Measurements from ENCODE around the gene DDX56.
"Not testable (repeated sequence)": the region's sequence is repeated elsewhere in the genome, so short reads cannot be mapped to it uniquely, and the experiment has no call there.

The DDX56 gene

GRCh38 chr7:44597181-44597580 is 23.5 kb upstream of the DDX56 start:
- H3K36me3 ChIP-seq (ENCODE audit: control insufficient read depth, insufficient read depth, low read length); H3K4me1 ChIP-seq (ENCODE audit: control insufficient read depth, insufficient read depth, low read length, poor library complexity, severe bottlenecking); DNase-seq; H3K9me3 ChIP-seq (ENCODE audit: control insufficient read depth, low read length); H3K27me3 ChIP-seq (replicated peaks; ENCODE audit: control insufficient read depth, insufficient read depth, low read length, poor library complexity, severe bottlenecking); H3K4me3 ChIP-seq (ENCODE audit: insufficient read depth, low read depth, low read length, poor library complexity, severe bottlenecking); H3K27ac ChIP-seq (ENCODE audit: insufficient read depth, low read length, poor library complexity, severe bottlenecking): not testable (repeated sequence)

- Histone ChIP-seq H3K9me3 (ENCODE audit: control insufficient read depth, low read length) (no peaks in the 10 kb centered on the region), H3K27ac (ENCODE audit: insufficient read depth, low read length, poor library complexity, severe bottlenecking) (no peak overlapping the region), H3K4me1 (ENCODE audit: control insufficient read depth, insufficient read depth, low read length, poor library complexity, severe bottlenecking) (no peaks in the 10 kb centered on the region), H3K27me3 (replicated peaks; ENCODE audit: control insufficient read depth, insufficient read depth, low read length, poor library complexity, severe bottlenecking) (no peaks in the 10 kb centered on the region), H3K36me3 (ENCODE audit: control insufficient read depth, insufficient read depth, low read length) (no peaks in the 10 kb centered on the region), H3K4me3 (ENCODE audit: insufficient read depth, low read depth, low read length, poor library complexity, severe bottlenecking) (no peak overlapping the region)
- DNase-seq, result no peak
Observed at GRCh38 chr7:44595934-44596635, 22.4 kb upstream of the DDX56 start.

- no peak for DNase-seq
- no peaks in the 10 kb centered on the region for H3K27me3 ChIP-seq (replicated peaks; ENCODE audit: control insufficient read depth, insufficient read depth, low read length, poor library complexity, severe bottlenecking)
- no peaks in the 10 kb centered on the region for H3K9me3 ChIP-seq (ENCODE audit: control insufficient read depth, low read length)
- H3K4me1 ChIP-seq (ENCODE audit: control insufficient read depth, insufficient read depth, low read length, poor library complexity, severe bottlenecking), result no peaks in the 10 kb centered on the region
- no peak overlapping the region for H3K4me3 ChIP-seq (ENCODE audit: insufficient read depth, low read depth, low read length, poor library complexity, severe bottlenecking)
- H3K36me3 ChIP-seq (ENCODE audit: control insufficient read depth, insufficient read depth, low read length), result no peaks in the 10 kb centered on the region
- no peak overlapping the region for H3K27ac ChIP-seq (ENCODE audit: insufficient read depth, low read length, poor library complexity, severe bottlenecking)
Observed at GRCh38 chr7:44590910-44591309, 17.2 kb upstream of the DDX56 start.

- Histone ChIP-seq H3K27me3 (replicated peaks; ENCODE audit: control insufficient read depth, insufficient read depth, low read length, poor library complexity, severe bottlenecking) (no peaks in the 10 kb centered on the region), H3K27ac (ENCODE audit: insufficient read depth, low read length, poor library complexity, severe bottlenecking) (no peak overlapping the region)
- peak in 2 of 3 donors; percentile 26 to 45 for DNase-seq
Observed at GRCh38 chr7:44587843-44588711, 14.4 kb upstream of the DDX56 start.

GRCh38 chr7:44583146-44583865 is 9.6 kb upstream of the DDX56 start:
- peak overlapping the region; percentile 91 for H3K27ac ChIP-seq (ENCODE audit: insufficient read depth, low read length, poor library complexity, severe bottlenecking)
- no peaks in the 10 kb centered on the region for H3K9me3 ChIP-seq (ENCODE audit: control insufficient read depth, low read length)
- peaks cover 24% of the 10 kb centered on the region for H3K4me1 ChIP-seq (ENCODE audit: control insufficient read depth, insufficient read depth, low read length, poor library complexity, severe bottlenecking)
- H3K4me3 ChIP-seq (ENCODE audit: insufficient read depth, low read depth, low read length, poor library complexity, severe bottlenecking), result peak overlapping the region; percentile 51
- H3K27me3 ChIP-seq (replicated peaks; ENCODE audit: control insufficient read depth, insufficient read depth, low read length, poor library complexity, severe bottlenecking), result no peaks in the 10 kb centered on the region
- peaks cover 20% of the 10 kb centered on the region for H3K36me3 ChIP-seq (ENCODE audit: control insufficient read depth, insufficient read depth, low read length)
- DNase-seq, result no peak

More at GRCh38 chr7:44587843-44588711, 14.4 kb upstream of the DDX56 start:
- Histone ChIP-seq H3K9me3 (ENCODE audit: control insufficient read depth, low read length) (no peaks in the 10 kb centered on the region), H3K4me1 (ENCODE audit: control insufficient read depth, insufficient read depth, low read length, poor library complexity, severe bottlenecking) (no peaks in the 10 kb centered on the region), H3K4me3 (ENCODE audit: insufficient read depth, low read depth, low read length, poor library complexity, severe bottlenecking) (no peak overlapping the region), H3K36me3 (ENCODE audit: control insufficient read depth, insufficient read depth, low read length) (no peaks in the 10 kb centered on the region)

GRCh38 chr7:44581879-44582603 is 8.3 kb upstream of the DDX56 start, which contains the start of gene TMED4:
Gene TMED4 (minus strand): TSS chr7:44582231. CDS start chr7:44582206, 25 bp downstream.
- Histone ChIP-seq H3K27ac (ENCODE audit: insufficient read depth, low read length, poor library complexity, severe bottlenecking) (peak within 1 kb of the TSS; percentile 96), H3K36me3 (ENCODE audit: control insufficient read depth, insufficient read depth, low read length) (peaks cover 25% of the 10 kb centered on the region), H3K4me1 (ENCODE audit: control insufficient read depth, insufficient read depth, low read length, poor library complexity, severe bottlenecking) (peaks cover 24% of the 10 kb centered on the region), H3K27me3 (replicated peaks; ENCODE audit: control insufficient read depth, insufficient read depth, low read length, poor library complexity, severe bottlenecking) (no peaks in the 10 kb centered on the region), H3K4me3 (ENCODE audit: insufficient read depth, low read depth, low read length, poor library complexity, severe bottlenecking) (peak within 1 kb of the TSS; percentile 63), H3K9me3 (ENCODE audit: control insufficient read depth, low read length) (no peaks in the 10 kb centered on the region)
- DNase-seq, result peak; percentile 100

- H3K36me3 ChIP-seq (ENCODE audit: control insufficient read depth, insufficient read depth, low read length), result peaks cover 25% of the 10 kb centered on the region
- no peaks in the 10 kb centered on the region for H3K27me3 ChIP-seq (replicated peaks; ENCODE audit: control insufficient read depth, insufficient read depth, low read length, poor library complexity, severe bottlenecking)
- H3K9me3 ChIP-seq (ENCODE audit: control insufficient read depth, low read length), result no peaks in the 10 kb centered on the region
- H3K4me1 ChIP-seq (ENCODE audit: control insufficient read depth, insufficient read depth, low read length, poor library complexity, severe bottlenecking), result peaks cover 24% of the 10 kb centered on the region
- peak overlapping the region; percentile 63 for H3K4me3 ChIP-seq (ENCODE audit: insufficient read depth, low read depth, low read length, poor library complexity, severe bottlenecking)
- H3K27ac ChIP-seq (ENCODE audit: insufficient read depth, low read length, poor library complexity, severe bottlenecking), result peak overlapping the region; percentile 96
- peak; percentile 18 to 34 (median 28) for DNase-seq
Observed at GRCh38 chr7:44580945-44581878, 7.5 kb upstream of the DDX56 start.

GRCh38 chr7:44576228-44576627 is 2.5 kb upstream of the DDX56 start:
- H3K27ac ChIP-seq (ENCODE audit: insufficient read depth, low read length, poor library complexity, severe bottlenecking), result no peak overlapping the region
- H3K4me3 ChIP-seq (ENCODE audit: insufficient read depth, low read depth, low read length, poor library complexity, severe bottlenecking), result no peak overlapping the region
- peaks cover 39% of the 10 kb centered on the region for H3K36me3 ChIP-seq (ENCODE audit: control insufficient read depth, insufficient read depth, low read length)
- H3K9me3 ChIP-seq (ENCODE audit: control insufficient read depth, low read length), result no peaks in the 10 kb centered on the region
- no peaks in the 10 kb centered on the region for H3K27me3 ChIP-seq (replicated peaks; ENCODE audit: control insufficient read depth, insufficient read depth, low read length, poor library complexity, severe bottlenecking)
- H3K4me1 ChIP-seq (ENCODE audit: control insufficient read depth, insufficient read depth, low read length, poor library complexity, severe bottlenecking), result peaks cover 33% of the 10 kb centered on the region
- no peak for DNase-seq

GRCh38 chr7:44575054-44575453 is 1.3 kb upstream of the DDX56 start:
- DNase-seq, result no peak
- Histone ChIP-seq H3K27ac (ENCODE audit: insufficient read depth, low read length, poor library complexity, severe bottlenecking) (peak overlapping the region; percentile 89), H3K36me3 (ENCODE audit: control insufficient read depth, insufficient read depth, low read length) (peaks cover 46% of the 10 kb centered on the region), H3K27me3 (replicated peaks; ENCODE audit: control insufficient read depth, insufficient read depth, low read length, poor library complexity, severe bottlenecking) (no peaks in the 10 kb centered on the region), H3K4me3 (ENCODE audit: insufficient read depth, low read depth, low read length, poor library complexity, severe bottlenecking) (no peak overlapping the region), H3K4me1 (ENCODE audit: control insufficient read depth, insufficient read depth, low read length, poor library complexity, severe bottlenecking) (peaks cover 22% of the 10 kb centered on the region), H3K9me3 (ENCODE audit: control insufficient read depth, low read length) (no peaks in the 10 kb centered on the region)

All from effector memory CD4-positive, alpha-beta T cell (primary cell).